ENCODE results near the gene ZNF431. TPM values are rescaled to one million over a fixed set of nuclear protein-coding genes. Genes with fewer than 3 reads are reported as not detected.
"Not testable (repeated sequence)": the region's sequence is repeated elsewhere in the genome, so short reads cannot be mapped to it uniquely, and the experiment has no call there.

The ZNF431 gene
- total RNA-seq, 1 experiment from 2014 or later = 9.2 TPM

GRCh38 chr19:21233691-21234090 lies 91.9 kb downstream of the ZNF431 start:
- Histone ChIP-seq H3F3A (ENCODE audit: low read length, unreplicated experiment) (no peaks in the 10 kb centered on the region), H3K36me3 (ENCODE audit: low read depth, low read length) (no peaks in the 10 kb centered on the region), H2AFZ (ENCODE audit: low read length) (no peak overlapping the region), H3K27me3 (ENCODE audit: low read length) (no peaks in the 10 kb centered on the region), H3K4me1 (ENCODE audit: insufficient read depth, low read length) (no peaks in the 10 kb centered on the region), H3K9me2 (replicated peaks; ENCODE audit: low read length) (no peaks in the 10 kb centered on the region), H4K20me1 (ENCODE audit: low read length) (no peaks in the 10 kb centered on the region), H3K79me2 (ENCODE audit: low read length) (no peaks in the 10 kb centered on the region), H3K4me3 (ENCODE audit: low read length) (no peak overlapping the region), H3K9ac (ENCODE audit: low read length) (no peak overlapping the region), H3K9me3 (ENCODE audit: low read length) (peaks cover 19% of the 10 kb centered on the region), H3K27ac (ENCODE audit: low read length) (no peak overlapping the region), H3K4me2 (ENCODE audit: low read length) (no peak overlapping the region)
- DNase-seq (no peak), ATAC-seq (no peak)
- CTCF ChIA-PET = no interaction called here
- TF ChIP-seq, protein P1, sequence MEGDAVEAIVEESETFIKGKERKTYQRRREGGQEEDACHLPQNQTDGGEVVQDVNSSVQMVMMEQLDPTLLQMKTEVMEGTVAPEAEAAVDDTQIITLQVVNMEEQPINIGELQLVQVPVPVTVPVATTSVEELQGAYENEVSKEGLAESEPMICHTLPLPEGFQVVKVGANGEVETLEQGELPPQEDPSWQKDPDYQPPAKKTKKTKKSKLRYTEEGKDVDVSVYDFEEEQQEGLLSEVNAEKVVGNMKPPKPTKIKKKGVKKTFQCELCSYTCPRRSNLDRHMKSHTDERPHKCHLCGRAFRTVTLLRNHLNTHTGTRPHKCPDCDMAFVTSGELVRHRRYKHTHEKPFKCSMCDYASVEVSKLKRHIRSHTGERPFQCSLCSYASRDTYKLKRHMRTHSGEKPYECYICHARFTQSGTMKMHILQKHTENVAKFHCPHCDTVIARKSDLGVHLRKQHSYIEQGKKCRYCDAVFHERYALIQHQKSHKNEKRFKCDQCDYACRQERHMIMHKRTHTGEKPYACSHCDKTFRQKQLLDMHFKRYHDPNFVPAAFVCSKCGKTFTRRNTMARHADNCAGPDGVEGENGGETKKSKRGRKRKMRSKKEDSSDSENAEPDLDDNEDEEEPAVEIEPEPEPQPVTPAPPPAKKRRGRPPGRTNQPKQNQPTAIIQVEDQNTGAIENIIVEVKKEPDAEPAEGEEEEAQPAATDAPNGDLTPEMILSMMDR (conservative IDR thresholded peaks at IDR 0.05; ENCODE audit: low read depth, low read length) = no peak
- TF ChIP-seq EZH2 (IDR thresholded peaks at IDR 0.05; ENCODE audit: low read length, unreplicated experiment) = no peak
- intact Hi-C loops (cut with micrococcal nuclease) = no loop called here
- BruUV-seq (replicated peaks) = no TSS peak
- POLR2A ChIA-PET (ENCODE audit: unreplicated experiment) = no interaction called here

- H3F3A ChIP-seq (ENCODE audit: low read length, unreplicated experiment); H3K27me3 ChIP-seq (ENCODE audit: low read length); H3K4me3 ChIP-seq (ENCODE audit: low read length); H3K9ac ChIP-seq (ENCODE audit: low read length); ATAC-seq; H2AFZ ChIP-seq (ENCODE audit: low read length); H3K36me3 ChIP-seq (ENCODE audit: low read depth, low read length); DNase-seq; H3K4me2 ChIP-seq (ENCODE audit: low read length); H3K4me1 ChIP-seq (ENCODE audit: insufficient read depth, low read length); CTCF ChIA-PET; H3K9me2 ChIP-seq (replicated peaks; ENCODE audit: low read length); H4K20me1 ChIP-seq (ENCODE audit: low read length); intact Hi-C loops (cut with micrococcal nuclease); H3K27ac ChIP-seq (ENCODE audit: low read length); H3K79me2 ChIP-seq (ENCODE audit: low read length); BruUV-seq (replicated peaks); POLR2A ChIA-PET (ENCODE audit: unreplicated experiment); H3K9me3 ChIP-seq (ENCODE audit: low read length): not testable (repeated sequence)
Observed at GRCh38 chr19:21236751-21237150, 94.9 kb downstream of the ZNF431 start.

- POLR2A ChIA-PET (ENCODE audit: unreplicated experiment) = no interaction called here
- H3K9ac ChIP-seq (ENCODE audit: low read length) = no peak overlapping the region
- no peaks in the 10 kb centered on the region for H3F3A ChIP-seq (ENCODE audit: low read length, unreplicated experiment)
- no peaks in the 10 kb centered on the region for H3K9me2 ChIP-seq (replicated peaks; ENCODE audit: low read length)
- TF ChIP-seq EZH2 (IDR thresholded peaks at IDR 0.05; ENCODE audit: low read length, unreplicated experiment) = no peak
- TF ChIP-seq EZH2phosphoT487 (IDR thresholded peaks at IDR 0.05; ENCODE audit: borderline replicate concordance, low read length) = no peak
- TF ChIP-seq, protein P1 (conservative IDR thresholded peaks at IDR 0.05; ENCODE audit: low read depth, low read length) = no peak
- H2AFZ ChIP-seq (ENCODE audit: low read length) = no peak overlapping the region
- ATAC-seq (no peak), DNase-seq (no peak)
- intact Hi-C loops (cut with micrococcal nuclease) = no loop called here
- no peaks in the 10 kb centered on the region for H3K36me3 ChIP-seq (ENCODE audit: low read depth, low read length)
- CTCF ChIA-PET = no interaction called here
- no peaks in the 10 kb centered on the region for H3K79me2 ChIP-seq (ENCODE audit: low read length)
- no TSS peak for BruUV-seq (replicated peaks)
- H3K9me3 ChIP-seq (ENCODE audit: low read length) = 0 out of 2 replicates have a peak, but pooled peaks cover 11% of the 10 kb centered on the region
- H3K4me2 ChIP-seq (ENCODE audit: low read length) = no peak overlapping the region
- no peaks in the 10 kb centered on the region for H3K27me3 ChIP-seq (ENCODE audit: low read length)
- no peaks in the 10 kb centered on the region for H4K20me1 ChIP-seq (ENCODE audit: low read length)
- H3K27ac ChIP-seq (ENCODE audit: low read length) = no peak overlapping the region
- no peaks in the 10 kb centered on the region for H3K4me1 ChIP-seq (ENCODE audit: insufficient read depth, low read length)
- H3K4me3 ChIP-seq (ENCODE audit: low read length) = no peak overlapping the region
Observed at GRCh38 chr19:21238670-21239069, 96.8 kb downstream of the ZNF431 start.

Other genes starting within 250 kb of the ZNF431 start
- gene ZNF85, start 218.8 kb upstream of the ZNF431 start, total RNA-seq (2014; rRNA removed) = 8.2 and 12.6 TPM in 2 replicates
- gene ZNF430, start 121.4 kb upstream of the ZNF431 start, total RNA-seq (2014; rRNA removed) = 9.7 and 9.8 TPM in 2 replicates
- gene ZNF714, start 59.8 kb upstream of the ZNF431 start, total RNA-seq (2014; rRNA removed) = 8.8 and 9.3 TPM in 2 replicates
- 4.2 and 7.3 TPM in 2 replicates for gene ZNF708, start 187.4 kb downstream of the ZNF431 start, total RNA-seq (2014; rRNA removed)
- gene ZNF738, start 217.0 kb downstream of the ZNF431 start, total RNA-seq (2014; rRNA removed) = 6.0 and 8.1 TPM in 2 replicates

Data from PC-3 (cell line).